ENCODE data around the gene GP5. TPM values are rescaled to one million over a fixed set of nuclear protein-coding genes. Genes with fewer than 3 reads are reported as not detected.

The GP5 gene
- total RNA-seq, 2 experiments from 2014 or later, result 0.62 to 0.64 TPM

DNA sequence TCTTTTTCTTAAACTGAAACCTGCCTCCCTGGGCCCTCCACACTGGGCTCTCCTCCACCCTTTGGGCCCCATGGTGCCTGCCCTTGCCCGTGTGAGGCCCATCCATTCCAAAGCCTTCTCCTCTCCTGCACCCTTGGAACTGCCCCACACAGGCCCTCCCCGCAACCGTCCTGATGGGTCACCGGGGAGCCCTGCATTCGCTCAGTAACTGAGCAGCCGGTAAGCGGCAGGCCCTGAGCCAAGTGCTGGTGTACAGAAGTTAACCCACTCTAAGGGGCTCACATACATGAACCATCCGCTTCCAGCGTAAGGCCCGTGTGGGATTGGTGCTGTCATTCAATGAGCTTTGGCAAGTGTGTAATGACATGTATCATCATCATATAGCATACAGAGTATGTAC lies 24.1 kb downstream of the GP5 start:
- intact Hi-C loops (cut with micrococcal nuclease), result no loop called here
- H3K36me3 Mint-ChIP-seq (ENCODE audit: low read depth), result no peaks in the 10 kb centered on the region
- no peaks in the 10 kb centered on the region for H3K4me1 Mint-ChIP-seq (ENCODE audit: low read depth)
- no peak overlapping the region for H3K4me3 Mint-ChIP-seq
- CTCF ChIA-PET, result interaction anchor here (0.6 kb wide), 1 partner anchor 64 kb away, joined by 3 read pairs; no protein-coding TSS in a partner anchor
- no peaks in the 10 kb centered on the region for H3K9me3 Mint-ChIP-seq
- H3K27me3 Mint-ChIP-seq (ENCODE audit: low read depth), result peaks cover 4% of the 10 kb centered on the region
- H3K27ac Mint-ChIP-seq, result no peak overlapping the region
- DNase-seq, result no peak

GRCh38 chr3:194373899-194374298 lies 25.2 kb downstream of the GP5 start:
- DNase-seq, result no peak
- H3K36me3 Mint-ChIP-seq (ENCODE audit: low read depth), result no peaks in the 10 kb centered on the region
- H3K9me3 Mint-ChIP-seq, result no peaks in the 10 kb centered on the region
- intact Hi-C loops (cut with micrococcal nuclease), result no loop called here
- H3K4me3 Mint-ChIP-seq, result no peak overlapping the region
- H3K27ac Mint-ChIP-seq, result no peak overlapping the region
- CTCF ChIA-PET, result interaction anchor here (0.8 to 1.1 kb wide), 2 partner anchors 30 to 40 kb away, joined by 3 to 4 read pairs; no protein-coding TSS in a partner anchor
- peaks cover 2% of the 10 kb centered on the region for H3K4me1 Mint-ChIP-seq (ENCODE audit: low read depth)
- H3K27me3 Mint-ChIP-seq (ENCODE audit: low read depth), result peaks cover 13% of the 10 kb centered on the region

- no peaks in the 10 kb centered on the region for H3K36me3 Mint-ChIP-seq (ENCODE audit: low read depth)
Observed at GRCh38 chr3:194373028-194373427, 26.0 kb downstream of the GP5 start.

DNA sequence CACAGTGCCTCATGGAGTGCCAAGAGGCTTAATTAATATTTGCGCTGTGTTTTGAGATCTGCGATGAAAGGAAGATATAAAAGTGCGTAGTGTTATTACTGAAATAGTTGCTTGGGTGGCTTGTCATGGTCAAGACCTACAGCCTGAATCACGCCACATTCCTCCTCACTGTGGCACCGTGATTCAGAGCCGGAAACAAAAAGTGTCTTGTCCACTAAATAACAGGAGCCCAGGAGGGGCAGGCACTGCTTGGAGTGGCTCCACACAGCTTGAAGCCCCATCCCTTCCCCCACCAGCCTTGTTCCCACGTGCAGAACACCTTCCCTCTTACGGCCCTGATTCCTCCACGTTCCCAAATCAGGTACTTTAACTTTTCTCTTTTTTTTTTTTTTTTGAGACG lies 28.3 kb downstream of the GP5 start:
- peaks cover 21% of the 10 kb centered on the region for H3K27me3 Mint-ChIP-seq (ENCODE audit: low read depth)
- H3K9me3 Mint-ChIP-seq, result no peaks in the 10 kb centered on the region
- no peak overlapping the region for H3K27ac Mint-ChIP-seq
- no peak overlapping the region for H3K4me3 Mint-ChIP-seq
- CTCF ChIA-PET, result interaction anchor here (1.0 kb wide), 1 partner anchor 37 kb away, joined by 3 read pairs; no protein-coding TSS in a partner anchor
- no peak for DNase-seq
- no peaks in the 10 kb centered on the region for H3K36me3 Mint-ChIP-seq (ENCODE audit: low read depth)
- intact Hi-C loops (cut with micrococcal nuclease), result no loop called here
- H3K4me1 Mint-ChIP-seq (ENCODE audit: low read depth), result peaks cover 2% of the 10 kb centered on the region

More at GRCh38 chr3:194373028-194373427, 26.0 kb downstream of the GP5 start:
- H3K27ac Mint-ChIP-seq, result no peak overlapping the region
- peaks cover 19% of the 10 kb centered on the region for H3K27me3 Mint-ChIP-seq (ENCODE audit: low read depth)
- no peak overlapping the region for H3K4me3 Mint-ChIP-seq
- peaks cover 2% of the 10 kb centered on the region for H3K4me1 Mint-ChIP-seq (ENCODE audit: low read depth)
- intact Hi-C loops (cut with micrococcal nuclease), result no loop called here
- CTCF ChIA-PET, result interaction anchor here (0.8 to 1.1 kb wide), 2 partner anchors 29 to 39 kb away, joined by 3 to 4 read pairs; no protein-coding TSS in a partner anchor
- no peak for DNase-seq
- H3K9me3 Mint-ChIP-seq, result no peaks in the 10 kb centered on the region

DNA sequence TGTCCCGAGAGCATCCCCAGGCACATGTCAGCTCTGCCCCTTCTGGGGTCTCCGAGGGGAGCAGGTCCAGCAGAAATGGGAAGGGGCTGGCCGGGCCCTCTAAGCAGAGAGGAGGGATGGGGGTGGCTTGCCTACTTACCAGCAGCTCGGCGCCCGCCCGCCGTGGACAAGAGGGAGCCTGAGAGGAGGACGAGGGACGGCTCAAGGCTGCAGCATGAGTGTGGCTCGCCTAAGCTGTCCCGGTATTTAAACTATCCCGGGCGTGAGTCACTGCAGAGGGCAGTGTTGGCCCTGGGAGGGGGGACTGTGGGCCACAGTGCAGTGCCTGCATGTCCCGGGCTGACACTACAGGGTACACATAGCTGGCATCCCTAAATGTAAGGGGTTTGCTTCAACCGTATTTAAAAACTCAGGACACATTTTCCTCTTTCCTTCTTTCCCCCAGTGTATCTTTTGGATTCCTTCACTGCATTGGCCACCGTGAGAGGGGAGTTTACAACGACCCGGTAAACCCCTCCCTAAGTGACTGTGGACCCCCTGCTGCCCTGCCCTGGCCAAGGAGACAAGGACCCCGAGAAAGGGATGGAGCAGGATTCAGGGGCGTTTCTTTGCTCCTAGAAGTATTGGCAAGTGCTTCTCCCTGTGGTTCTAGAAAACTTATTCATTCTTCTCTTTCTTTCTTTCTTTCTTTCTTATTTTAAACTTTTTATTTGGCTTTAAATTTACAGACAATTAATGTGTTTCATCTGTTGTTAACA lies 29.4 kb downstream of the GP5 start, which contains the start of gene LRRC15:
Gene LRRC15, minus strand, starts transcription at position 222 of the 758 bp plus-strand sequence. CDS start 8,700 bp downstream, outside the sequence.
- Mint-ChIP-seq H3K36me3 (ENCODE audit: low read depth) (no peaks in the 10 kb centered on the region), H3K27ac (no peak within 1 kb of the TSS), H3K4me3 (no peak within 1 kb of the TSS), H3K9me3 (no peaks in the 10 kb centered on the region), H3K4me1 (ENCODE audit: low read depth) (peaks cover 2% of the 10 kb centered on the region), H3K27me3 (ENCODE audit: low read depth) (peaks cover 21% of the 10 kb centered on the region)
- intact Hi-C loops (cut with micrococcal nuclease), result no loop called here
- no peak for DNase-seq
- CTCF ChIA-PET, result no interaction called here

GRCh38 chr3:194368918-194369317 lies 30.1 kb downstream of the GP5 start:
- Mint-ChIP-seq H3K27ac (no peak overlapping the region), H3K27me3 (ENCODE audit: low read depth) (peaks cover 21% of the 10 kb centered on the region), H3K4me1 (ENCODE audit: low read depth) (peaks cover 2% of the 10 kb centered on the region), H3K4me3 (no peak overlapping the region), H3K9me3 (no peaks in the 10 kb centered on the region), H3K36me3 (ENCODE audit: low read depth) (no peaks in the 10 kb centered on the region)
- intact Hi-C loops (cut with micrococcal nuclease), result no loop called here
- CTCF ChIA-PET, result no interaction called here
- DNase-seq, result no peak

DNA sequence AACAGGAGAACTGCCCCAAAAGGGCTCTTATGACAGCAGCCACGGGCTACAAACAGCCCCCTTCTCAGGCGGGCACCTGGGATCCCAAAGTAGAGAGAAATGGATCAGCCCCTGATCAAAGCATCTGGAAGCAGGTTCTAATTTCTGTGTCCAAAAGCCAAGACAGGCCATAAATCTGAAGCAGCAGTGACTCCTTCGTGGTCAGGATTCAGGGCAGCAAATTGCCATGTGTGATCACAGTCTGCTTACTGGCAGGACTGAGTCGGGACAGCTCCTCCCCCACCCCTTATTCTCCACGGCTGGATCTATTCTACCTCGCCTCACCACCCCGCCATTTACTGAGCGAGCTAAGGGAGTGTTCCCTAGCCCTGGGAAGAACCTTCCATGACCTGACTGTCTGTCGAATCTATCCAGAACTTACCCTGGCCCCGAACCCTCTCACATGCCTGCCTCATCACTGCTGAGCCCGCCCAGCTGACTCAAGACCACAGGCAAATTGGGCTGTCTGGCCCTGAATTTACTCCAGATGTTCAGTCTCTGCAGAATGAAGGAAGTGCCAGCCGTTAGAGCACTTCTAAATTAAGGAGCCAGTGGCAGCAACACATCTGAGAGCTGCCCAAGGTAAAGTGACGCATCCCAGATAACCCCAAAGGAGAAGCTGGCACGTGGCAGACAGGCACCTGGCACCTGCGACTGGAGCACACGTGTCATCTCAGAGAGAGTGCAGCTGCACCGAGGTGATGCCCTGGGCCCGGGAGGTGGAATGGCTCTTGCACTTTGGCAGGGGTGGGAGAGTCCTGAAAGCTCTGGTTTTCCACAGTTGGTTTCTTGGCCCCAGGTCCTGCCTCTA lies 30.8 kb downstream of the GP5 start:
- Mint-ChIP-seq H3K9me3 (no peaks in the 10 kb centered on the region), H3K4me1 (ENCODE audit: low read depth) (peaks cover 2% of the 10 kb centered on the region), H3K27me3 (ENCODE audit: low read depth) (peaks cover 21% of the 10 kb centered on the region), H3K4me3 (no peak overlapping the region), H3K36me3 (ENCODE audit: low read depth) (no peaks in the 10 kb centered on the region), H3K27ac (no peak overlapping the region)
- DNase-seq, result no peak
- intact Hi-C loops (cut with micrococcal nuclease), result no loop called here
- CTCF ChIA-PET, result interaction anchor here (0.6 kb wide), 1 partner anchor 27 kb away, joined by 3 read pairs; no protein-coding TSS in a partner anchor

DNA sequence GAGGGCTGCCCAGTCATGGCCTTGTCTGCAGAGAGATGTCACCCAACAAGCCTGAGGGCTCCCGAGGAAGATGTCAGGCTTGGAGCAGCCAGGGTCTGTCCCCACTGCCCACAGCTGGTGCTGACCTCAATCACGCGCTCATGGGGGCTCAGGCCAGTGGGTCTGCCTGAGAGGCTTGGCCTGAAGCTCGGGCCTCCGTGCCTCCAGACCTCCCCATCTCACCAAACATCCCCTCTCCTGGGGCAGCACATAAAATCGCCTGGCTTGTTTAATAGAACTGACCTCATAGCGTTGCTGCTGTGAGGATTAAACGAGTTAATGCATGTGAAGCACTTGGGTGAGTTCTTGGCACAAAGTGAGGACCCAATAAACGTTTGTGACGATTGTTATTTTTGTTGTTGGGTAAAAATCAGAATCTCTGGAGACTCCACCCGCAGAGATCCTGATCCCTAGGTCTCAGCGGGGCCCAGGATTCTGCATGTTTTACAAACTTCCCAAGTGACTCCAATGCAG lies 33.0 kb downstream of the GP5 start:
- intact Hi-C loops (cut with micrococcal nuclease), result no loop called here
- H3K4me3 Mint-ChIP-seq, result no peak overlapping the region
- CTCF ChIA-PET, result interaction anchor here (0.6 kb wide), 1 partner anchor 11 kb away, joined by 4 read pairs; no protein-coding TSS in a partner anchor
- no peaks in the 10 kb centered on the region for H3K9me3 Mint-ChIP-seq
- peaks cover 21% of the 10 kb centered on the region for H3K27me3 Mint-ChIP-seq (ENCODE audit: low read depth)
- H3K36me3 Mint-ChIP-seq (ENCODE audit: low read depth), result no peaks in the 10 kb centered on the region
- no peak overlapping the region for H3K27ac Mint-ChIP-seq
- DNase-seq, result no peak
- peaks cover 2% of the 10 kb centered on the region for H3K4me1 Mint-ChIP-seq (ENCODE audit: low read depth)

DNA sequence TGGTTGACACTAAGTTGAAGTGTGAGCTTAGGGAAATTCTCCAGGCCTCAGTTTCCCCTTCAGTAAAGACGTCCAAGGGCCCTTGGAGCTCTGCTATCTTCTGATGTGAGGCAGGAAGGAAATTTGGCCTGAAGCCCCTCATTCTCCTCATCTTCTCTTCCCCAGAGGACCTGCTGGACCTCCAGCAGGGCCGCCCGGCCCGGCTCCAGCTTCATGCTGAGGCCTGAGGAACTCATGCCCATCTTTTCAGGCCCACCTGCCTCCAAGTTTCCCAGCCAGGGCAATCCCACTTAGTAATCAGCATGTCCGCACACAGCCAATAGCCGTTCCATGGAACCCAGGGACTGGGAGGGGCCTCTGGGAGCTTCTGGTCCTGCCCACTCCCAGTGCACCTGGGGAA lies 33.5 kb downstream of the GP5 start:
- H3K9me3 Mint-ChIP-seq, result no peaks in the 10 kb centered on the region
- peaks cover 18% of the 10 kb centered on the region for H3K27me3 Mint-ChIP-seq (ENCODE audit: low read depth)
- H3K36me3 Mint-ChIP-seq (ENCODE audit: low read depth), result no peaks in the 10 kb centered on the region
- CTCF ChIA-PET, result interaction anchor here (0.6 kb wide), 1 partner anchor 11 kb away, joined by 4 read pairs; no protein-coding TSS in a partner anchor
- peaks cover 2% of the 10 kb centered on the region for H3K4me1 Mint-ChIP-seq (ENCODE audit: low read depth)
- intact Hi-C loops (cut with micrococcal nuclease), result no loop called here
- no peak overlapping the region for H3K27ac Mint-ChIP-seq
- DNase-seq, result no peak
- H3K4me3 Mint-ChIP-seq, result no peak overlapping the region

- H3K9me3 Mint-ChIP-seq, result no peaks in the 10 kb centered on the region
- intact Hi-C loops (cut with micrococcal nuclease), result no loop called here
- DNase-seq, result no peak
- H3K4me3 Mint-ChIP-seq, result no peak overlapping the region
- H3K27me3 Mint-ChIP-seq (ENCODE audit: low read depth), result peaks cover 17% of the 10 kb centered on the region
- peaks cover under 1% of the 10 kb centered on the region for H3K4me1 Mint-ChIP-seq (ENCODE audit: low read depth)
- CTCF ChIA-PET, result interaction anchor here (0.9 kb wide), 1 partner anchor 41 kb away, joined by 3 read pairs; no protein-coding TSS in a partner anchor
- no peak overlapping the region for H3K27ac Mint-ChIP-seq
- no peaks in the 10 kb centered on the region for H3K36me3 Mint-ChIP-seq (ENCODE audit: low read depth)
Observed at GRCh38 chr3:194364652-194365434, 34.2 kb downstream of the GP5 start.

DNA sequence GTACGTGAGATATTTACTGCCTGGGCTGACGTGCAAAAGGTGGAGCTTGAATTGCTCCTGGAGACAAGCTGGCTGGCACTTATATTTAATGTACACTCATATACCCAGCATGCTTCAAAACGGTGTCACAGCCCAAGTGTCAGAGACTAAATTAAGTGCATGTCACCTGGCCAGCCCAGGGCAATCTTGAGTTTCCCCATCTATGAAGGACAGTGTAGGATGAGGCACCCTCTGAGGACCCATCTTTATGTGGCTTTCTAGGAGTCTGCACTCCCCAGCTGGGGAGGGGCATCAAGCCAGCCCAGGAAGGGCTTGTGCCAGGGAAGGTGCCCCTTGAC lies 34.8 kb downstream of the GP5 start:
- DNase-seq, result no peak
- Mint-ChIP-seq H3K27ac (no peak overlapping the region), H3K27me3 (ENCODE audit: low read depth) (peaks cover 12% of the 10 kb centered on the region), H3K9me3 (no peaks in the 10 kb centered on the region), H3K4me3 (no peak overlapping the region), H3K36me3 (ENCODE audit: low read depth) (no peaks in the 10 kb centered on the region), H3K4me1 (ENCODE audit: low read depth) (no peaks in the 10 kb centered on the region)
- intact Hi-C loops (cut with micrococcal nuclease), result no loop called here
- CTCF ChIA-PET, result interaction anchor here (0.9 kb wide), 2 partner anchors 21 to 41 kb away, joined by 3 read pairs; no protein-coding TSS in a partner anchor

Measured in activated naive CD4-positive, alpha-beta T cell treated with anti-CD3 and anti-CD28 coated beads for 36 hours (primary cell).